Stimulated activated CD8-positive, alpha-beta memory T cell treated with anti-CD3 and anti-CD28 coated beads, Interleukin-15, amount 100 ng/mL, for 48 hours (primary cell): Measurements from ENCODE around the gene GTPBP8.
A peak's percentile ranks its signal among the peaks of the same experiment; 100 is the strongest.

Source experiments
- DNase-seq, 2 donors: peaks; one replicate each; pipeline ENCODE4 v3.0.0-alpha.2; 2020; ENCODE audit warnings: low read depth in 2 of 2

GTPBP8 gene

DNA sequence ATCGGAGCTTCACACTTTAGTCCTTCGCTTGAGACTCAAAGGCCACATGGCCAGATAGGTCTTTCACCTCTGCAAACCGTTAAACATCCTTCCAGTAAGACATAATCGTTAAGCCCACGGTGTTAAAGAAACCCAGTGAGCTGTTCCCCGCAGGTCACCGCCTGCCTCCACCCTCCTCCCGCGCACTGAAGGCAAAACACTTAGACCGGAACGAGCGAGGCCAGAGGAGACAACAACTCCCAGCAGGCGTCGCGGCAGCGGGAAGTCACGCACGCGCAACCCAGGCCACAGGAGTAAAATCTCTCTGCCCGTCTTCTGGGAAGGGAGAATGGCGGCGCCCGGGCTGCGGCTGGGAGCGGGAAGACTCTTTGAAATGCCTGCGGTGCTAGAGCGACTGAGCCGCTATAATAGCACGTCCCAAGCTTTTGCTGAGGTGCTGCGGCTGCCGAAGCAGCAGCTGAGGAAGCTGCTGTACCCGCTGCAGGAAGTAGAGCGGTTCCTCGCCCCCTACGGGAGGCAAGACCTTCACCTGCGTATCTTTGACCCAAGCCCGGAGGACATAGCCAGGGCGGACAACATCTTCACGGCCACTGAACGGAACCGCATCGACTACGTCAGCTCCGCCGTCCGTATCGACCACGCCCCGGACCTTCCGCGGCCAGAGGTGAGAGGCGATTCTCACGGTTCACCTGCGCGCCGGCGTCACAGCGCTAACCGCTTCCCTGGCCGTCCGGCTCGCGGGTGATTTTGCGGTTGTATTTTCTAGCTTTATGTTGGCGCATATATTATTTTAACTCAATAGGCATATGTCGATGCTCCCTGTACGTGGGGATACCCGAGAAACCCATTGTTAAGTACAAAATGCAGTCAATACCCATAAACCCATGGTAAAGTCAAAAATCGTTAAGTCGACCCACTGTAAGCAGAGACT, at the start of gene GTPBP8:
Gene GTPBP8 (plus strand): TSS at position 313 of the 931 bp plus-strand sequence. CDS start 16 bp downstream, at position 329.
- DNase-seq, result peak; percentile 74 to 81

DNA sequence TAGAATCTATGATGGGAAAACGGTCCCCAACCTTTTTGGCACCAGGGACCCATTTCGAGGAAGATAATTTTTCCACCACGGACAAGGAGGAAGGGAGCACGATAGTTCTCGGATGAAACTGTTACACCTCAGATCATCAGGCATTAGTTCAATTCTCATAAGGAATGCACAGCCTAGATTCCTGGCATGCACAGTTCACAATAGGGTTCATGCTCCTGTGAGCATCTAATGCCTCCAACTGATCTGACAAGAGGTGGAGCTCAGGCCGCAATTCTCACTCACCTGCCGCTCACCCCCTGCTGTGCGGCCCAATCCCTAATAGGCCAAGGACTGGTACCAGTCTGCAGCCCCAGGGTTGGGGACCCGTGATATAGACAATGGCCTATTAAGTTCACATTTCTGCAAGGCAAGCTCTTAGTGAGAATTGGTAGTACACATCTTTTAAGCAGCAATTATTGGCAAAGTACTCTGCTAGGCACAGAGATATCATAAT, 42.4 kb upstream of the GTPBP8 start:
- no peak for DNase-seq

DNA sequence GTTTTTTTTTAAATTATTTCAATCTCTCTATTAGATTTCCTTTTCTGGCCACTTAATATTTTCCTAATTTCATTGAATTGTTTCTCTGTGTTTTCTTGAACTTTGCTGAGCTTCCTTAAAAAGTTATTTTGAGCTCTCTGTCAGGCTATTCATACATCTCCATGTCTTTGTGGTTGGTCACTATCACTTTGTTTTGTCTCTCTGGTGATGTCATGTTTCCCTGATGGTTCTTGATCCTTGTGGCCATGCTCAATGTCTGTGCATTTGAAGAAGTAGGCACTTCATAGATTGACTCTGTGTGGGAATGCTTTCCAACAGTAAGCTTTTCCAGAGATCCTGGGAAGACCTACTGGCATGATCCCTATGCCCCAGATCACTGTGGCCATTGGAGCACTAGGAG, 34.4 kb upstream of the GTPBP8 start:
- DNase-seq, result no peak

DNA sequence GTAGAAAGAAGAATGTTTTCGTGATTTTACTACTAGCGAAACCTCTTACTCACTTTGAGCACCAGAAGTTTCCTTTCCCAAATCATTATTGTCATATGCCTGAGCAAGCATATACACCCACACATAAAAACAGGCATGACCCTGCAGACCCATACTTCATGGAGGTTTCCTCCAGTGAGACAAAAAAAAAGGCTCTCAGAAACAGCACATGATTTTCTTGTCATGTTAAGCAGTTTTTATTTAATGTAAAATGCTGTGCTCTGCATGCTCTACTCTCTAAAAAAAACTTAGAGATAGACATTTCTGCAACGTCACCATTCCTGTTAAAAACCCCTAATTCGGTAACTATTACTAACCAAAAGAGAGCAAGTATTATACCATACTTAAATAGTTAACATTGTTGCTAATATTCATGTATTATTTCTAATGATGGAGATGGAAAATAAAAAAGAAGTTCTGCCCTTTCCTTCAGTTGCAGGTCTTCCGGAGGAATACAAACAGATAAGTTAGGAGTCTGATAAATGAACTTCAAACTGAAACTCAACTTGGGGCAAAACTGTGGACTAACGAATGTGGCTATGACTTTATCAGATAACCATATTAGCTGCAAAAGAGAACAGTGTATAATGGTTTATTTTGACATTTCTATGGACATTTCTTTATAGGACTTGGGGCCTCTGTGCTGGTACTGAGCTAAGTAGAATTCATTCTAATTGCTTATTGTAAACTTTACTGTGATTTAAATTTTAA, 31.8 kb upstream of the GTPBP8 start:
- no peak for DNase-seq

DNA sequence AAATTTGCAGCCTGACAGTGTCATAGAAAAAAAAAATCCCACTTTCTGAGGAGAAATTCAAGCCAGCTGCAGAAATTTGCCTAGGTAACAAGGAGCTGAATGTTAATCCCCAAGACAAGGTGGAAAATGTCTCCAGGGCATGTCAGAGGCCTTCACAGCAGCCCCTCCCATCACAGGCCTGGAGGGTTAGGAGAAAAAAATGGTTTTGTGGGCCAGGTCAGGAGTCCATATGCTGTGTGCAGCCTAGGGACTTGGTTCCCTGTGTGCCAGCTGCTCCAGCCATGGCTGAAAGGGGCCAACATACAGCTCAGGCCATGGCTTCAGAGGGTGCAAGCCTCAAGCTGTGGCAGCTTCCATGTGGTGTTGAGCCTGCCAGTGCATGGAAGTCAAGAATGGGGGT, 27.1 kb upstream of the GTPBP8 start:
- no peak for DNase-seq

DNA sequence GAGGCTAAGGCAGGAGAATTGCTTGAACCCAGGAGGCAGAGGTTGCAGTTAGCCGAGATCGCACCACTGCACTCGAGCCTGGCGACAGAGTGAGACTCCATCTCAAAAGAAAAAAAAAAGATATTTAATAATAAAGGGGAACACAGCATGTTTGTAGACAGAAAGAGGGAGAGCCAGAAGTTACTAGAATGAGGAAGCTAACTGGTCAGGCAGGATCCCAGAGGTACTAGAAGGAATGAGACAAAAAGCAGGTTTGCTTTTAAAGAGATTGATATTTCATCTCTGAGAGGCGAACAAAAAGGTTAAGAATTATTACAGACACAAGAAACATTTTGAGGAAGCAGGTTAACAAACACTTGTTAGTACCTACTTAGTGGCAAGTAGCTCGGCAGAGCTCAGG, 25.1 kb upstream of the GTPBP8 start:
- no peak for DNase-seq

DNA sequence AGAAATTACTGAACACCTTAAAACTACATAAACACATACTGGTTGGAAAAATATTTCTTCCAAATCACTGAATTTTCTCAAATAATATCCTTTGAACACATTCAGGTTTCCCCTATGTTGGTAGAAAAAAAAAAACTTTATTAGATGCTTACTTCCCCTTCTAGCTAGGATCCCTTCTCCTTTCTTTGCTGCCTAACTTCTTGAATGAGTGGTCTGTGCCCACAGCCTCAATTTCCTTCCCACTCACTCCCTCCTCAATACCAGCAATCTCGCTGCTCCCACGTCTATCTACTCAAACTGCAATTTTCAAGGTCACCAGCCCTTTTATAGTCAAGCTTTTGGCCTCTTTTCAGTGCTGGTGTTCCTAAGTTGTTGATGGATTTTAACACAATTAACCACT, 24.2 kb upstream of the GTPBP8 start:
- DNase-seq, result no peak

DNA sequence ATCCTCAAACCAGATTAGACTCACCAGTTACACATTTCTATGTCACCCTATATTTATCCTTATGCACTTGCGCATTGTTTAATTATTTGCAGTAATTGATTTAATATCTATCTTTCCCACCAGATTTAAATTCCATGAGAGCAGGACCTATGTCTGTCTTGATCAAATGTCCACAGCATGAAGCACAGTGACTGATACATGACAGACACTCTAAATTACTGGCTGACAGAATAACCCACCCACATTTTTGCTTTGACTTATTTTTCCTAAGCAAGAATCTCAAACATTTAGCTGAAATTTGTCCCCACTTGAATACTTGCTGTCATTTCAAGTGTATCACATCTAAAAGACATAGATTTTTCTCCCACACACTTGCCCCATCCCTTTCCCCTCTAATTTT, 23.4 kb upstream of the GTPBP8 start:
- DNase-seq, result no peak

DNA sequence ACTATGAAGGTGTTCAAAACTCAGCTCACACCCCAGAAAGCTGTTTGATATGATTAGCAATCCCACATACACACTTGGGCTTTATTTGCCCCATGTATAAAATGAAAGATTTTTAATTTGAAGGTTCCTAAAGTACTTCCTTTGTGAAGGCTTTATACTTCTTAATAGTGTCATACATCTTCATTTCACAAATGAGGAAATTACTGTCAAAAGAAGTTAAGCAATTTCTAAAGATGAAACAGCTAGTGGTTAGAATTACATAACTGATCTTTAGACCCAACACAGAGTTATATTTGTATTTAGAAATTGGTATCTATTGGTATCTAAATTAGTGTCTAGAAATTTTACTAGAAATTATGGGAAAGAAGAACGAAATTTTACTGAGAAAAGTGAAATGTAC, 23.0 kb upstream of the GTPBP8 start:
- DNase-seq, result no peak

DNA sequence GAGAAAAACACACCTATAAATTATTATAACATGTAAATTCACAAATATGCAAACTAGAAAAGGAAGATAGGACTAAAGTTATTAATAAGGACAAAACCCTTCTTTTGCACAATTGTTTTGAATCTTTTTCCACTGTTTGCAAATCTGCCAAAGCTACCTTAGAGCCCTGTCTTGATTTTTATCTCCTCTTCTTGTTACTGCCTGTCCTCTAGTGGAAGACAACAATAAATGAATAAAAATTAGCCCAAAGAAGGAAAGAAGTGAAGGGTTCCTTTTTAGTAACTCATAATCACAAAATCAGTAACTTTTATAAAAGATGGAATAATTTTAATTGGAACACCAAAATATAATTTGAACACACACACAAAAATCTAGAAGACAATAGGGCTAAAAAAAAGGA, 18.6 kb upstream of the GTPBP8 start:
- no peak for DNase-seq

DNA sequence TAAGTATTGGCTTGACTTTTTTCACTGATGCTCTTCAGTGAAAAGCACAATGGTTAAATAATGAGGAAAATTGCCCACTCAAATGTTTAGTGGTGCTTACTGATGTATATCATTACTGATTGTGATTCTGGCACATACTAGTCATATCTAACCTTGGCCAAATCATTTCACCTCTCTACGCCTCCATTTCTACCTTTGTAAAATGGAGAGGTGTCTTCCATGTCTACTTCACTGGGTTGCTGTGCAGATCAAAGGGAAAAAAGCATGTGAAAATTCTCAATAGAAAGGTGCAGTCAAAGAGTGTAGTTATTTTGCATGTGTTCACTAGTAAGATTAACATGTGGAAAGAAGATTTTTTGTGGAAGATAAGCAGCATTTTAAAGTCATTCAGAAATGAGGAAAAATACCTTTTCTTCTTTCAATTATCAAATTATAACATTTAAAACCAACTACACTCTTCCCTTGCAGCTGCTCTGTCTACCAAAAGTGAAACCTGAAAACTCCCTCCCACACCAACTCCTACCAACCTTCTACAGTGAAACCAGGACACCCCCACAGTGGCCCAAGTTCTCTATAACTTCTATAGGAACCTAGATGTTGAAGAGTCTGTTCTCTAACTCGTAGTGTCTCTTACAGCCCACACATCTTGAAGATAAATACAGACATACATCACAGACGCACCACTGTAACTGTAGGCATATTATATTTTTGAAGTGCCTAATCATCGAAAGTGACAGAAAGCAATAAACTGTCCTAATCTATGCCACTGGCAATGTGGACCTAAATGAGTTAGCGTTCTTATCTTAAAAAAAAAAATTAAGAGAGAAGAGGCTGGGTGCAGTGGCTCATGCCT, 17.2 kb upstream of the GTPBP8 start:
- DNase-seq, result peak; percentile 38

DNA sequence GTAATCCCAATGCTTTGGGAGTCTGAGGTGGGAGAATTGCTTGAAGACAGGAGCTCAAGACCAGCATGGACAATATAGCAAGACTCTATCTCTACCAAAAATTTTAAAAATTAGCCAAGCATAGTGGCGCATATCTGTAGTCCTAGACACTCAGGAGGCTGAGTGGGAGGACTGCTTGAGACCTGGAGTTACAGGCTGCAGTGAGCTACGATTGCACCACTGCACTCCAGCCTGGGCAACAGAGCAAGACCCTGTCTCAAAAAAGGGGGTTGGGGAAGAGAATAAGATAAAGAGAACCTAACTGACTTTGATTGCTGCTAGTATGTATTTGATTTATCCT, 16.6 kb upstream of the GTPBP8 start:
- DNase-seq, result no peak

DNA sequence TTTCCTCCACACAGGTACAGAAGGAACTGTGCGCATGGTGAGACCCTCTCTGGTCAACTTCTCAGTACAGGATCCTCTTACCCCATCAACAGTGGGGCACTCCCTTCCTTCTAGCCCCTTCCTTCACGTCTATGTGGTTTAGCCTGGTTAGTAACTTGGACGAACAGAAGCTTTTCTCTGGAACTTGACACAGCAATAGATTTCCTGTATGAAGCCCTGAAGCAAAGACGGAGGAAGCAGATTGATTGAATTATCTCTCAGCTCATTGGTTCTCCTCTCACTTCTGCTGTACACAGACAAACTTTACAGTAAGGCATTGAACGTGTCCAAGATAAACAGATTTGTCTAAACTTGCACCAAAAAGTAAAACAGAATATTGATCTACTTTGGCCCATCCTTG, 15.9 kb upstream of the GTPBP8 start, which contains the start of gene CD200R1:
Gene CD200R1 (minus strand): TSS at position 210 of the 400 bp plus-strand sequence. CDS start 246 bp downstream, outside the sequence.
- no peak for DNase-seq

DNA sequence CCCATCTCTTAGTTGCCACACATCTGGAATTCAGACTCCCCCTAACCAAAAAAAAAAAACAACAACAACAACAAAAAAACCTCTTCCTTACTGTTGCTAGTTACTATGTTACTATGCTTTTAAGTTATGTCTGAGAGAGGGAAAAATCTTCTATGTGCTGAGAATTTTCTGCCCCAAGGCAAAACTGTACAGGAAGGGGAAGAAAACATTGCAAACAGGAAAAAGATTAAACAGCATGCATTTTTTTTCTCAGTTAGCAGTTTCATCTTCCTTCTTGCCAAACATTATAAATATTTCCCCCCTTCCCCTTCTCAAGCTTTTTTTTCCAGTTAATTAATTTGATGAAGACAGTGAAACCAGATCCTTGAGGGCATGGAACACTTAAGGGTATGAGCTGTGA, 14.8 kb upstream of the GTPBP8 start:
- DNase-seq, result no peak

DNA sequence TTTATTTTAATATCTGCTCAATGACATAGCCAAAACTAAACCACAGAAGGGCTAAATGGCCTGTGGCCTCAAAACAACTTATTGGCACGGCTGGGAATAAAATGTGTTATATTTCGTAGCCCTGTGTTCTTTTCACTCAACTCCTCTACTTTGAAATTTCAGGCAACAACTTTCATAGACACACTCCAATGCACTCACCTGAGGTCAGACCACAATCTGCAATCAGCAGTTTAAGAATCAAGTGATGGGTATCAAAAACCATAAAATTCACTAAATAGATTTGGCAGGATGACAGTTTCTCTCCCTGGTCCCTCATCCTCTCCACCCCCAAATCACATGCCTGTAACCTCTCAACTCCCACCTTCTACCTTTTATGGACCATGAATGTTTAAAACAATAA, 13.8 kb upstream of the GTPBP8 start:
- no peak for DNase-seq

DNA sequence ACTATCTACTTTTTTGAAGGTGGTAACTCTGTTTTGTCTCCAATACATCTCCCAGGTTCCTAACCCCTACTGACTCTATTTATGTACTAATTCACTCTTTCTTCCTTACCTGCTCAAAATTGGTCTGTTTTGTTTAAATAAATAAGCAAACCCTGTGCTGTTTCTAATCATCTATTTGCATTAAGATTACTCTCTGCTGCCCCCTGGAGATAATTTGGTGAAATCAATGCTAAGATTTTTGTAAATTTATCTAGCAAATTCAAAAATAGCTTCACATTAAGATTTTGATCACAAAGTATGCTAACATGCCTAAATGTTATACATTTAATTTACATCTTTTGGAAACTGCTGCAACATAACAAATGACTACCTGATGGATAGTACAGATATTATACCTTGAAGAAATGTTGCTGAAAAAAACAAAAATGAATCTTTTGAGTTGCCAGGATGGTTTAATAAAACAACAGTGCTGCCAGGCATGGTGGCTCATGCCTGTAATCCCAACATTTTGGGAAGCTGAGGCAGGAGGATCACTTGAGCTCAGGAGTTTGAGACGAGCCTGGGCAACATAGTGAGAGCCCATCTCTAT, 11.4 kb upstream of the GTPBP8 start:
- no peak for DNase-seq

DNA sequence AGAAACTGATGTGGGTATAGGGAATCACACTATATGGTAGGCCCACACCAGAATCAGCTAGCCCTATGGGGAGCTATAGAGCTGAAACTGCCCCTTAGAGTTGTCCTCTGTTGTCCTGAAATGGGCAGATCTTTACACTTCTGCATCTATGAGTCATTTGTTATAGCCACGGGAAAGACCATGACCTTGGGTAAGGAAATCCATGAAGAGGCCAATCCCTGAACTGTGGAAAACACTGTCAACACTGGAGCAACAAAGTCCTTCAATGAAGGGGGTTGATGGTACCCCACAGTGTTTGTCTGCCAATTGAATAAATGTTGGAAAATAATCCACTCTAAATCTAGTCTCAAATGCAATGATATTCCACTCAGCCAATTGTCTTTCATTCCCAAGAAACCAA, 10.7 kb upstream of the GTPBP8 start:
- no peak for DNase-seq

DNA sequence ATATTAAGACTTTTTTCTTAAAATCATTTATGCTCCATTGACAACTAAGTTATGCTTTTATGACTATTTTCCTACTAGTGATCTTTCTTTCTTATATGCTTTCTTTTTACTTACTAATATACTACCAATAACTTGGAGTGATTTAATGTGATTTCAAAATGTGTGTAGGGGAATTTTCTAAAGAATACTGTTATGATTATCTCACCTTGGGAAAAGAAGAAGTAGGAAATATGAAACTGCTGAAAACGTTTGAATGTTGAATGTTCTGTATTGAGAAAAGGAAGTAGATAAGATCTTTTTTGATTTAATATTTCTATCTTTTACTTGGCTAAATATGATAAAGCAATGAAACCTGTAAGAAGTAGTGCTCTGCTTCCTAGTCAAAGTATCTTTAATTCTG, 8.1 kb upstream of the GTPBP8 start:
- no peak for DNase-seq

DNA sequence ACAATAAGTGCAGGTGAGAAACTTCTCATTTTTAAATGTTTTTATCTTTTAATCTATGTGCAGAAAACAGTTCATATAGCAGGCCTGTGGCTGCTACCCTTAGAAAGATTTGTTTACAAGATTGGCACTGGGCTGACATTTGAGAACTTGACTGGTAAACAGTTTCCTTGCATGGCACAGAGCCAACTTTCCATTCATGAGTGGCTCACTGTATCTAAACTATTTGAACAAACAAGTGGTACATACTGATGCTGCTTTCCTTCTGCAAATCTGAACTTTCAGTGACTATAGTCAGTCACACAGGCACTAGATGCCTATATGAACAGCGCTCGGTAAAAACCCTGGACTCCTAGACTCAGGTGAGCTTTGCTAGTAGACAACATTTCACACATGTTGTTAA, 6.3 kb upstream of the GTPBP8 start:
- no peak for DNase-seq

DNA sequence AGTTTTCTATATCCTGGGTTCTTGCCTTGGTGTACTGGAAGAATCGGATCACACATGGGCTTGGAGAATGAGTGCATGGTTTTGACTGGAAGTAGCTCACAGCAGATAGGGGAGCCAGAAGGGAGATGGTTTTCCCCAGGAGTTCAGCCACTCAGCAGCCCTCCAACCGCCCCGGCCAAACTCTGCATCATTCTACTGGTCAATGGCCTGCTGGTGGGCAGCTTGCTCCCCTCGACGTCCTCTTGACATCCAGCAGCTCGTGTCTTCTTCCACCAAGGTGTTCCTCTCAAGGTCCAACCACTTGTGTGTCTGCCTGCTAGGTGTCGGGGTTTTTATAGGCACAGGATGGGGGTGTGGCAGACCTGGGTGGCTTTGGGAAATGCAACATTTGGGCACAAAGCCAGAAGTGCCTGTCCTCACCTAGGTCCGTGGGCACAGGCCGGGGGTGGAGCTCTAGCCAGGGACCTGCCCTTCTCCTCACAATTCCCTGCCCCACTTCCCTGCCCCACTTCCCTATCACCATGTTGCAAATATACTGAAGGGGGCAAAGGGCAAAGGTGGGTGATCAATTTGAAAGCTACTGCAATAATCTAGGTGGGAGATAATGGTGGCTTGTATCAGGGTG, 3.0 kb upstream of the GTPBP8 start:
- DNase-seq, result no peak

DNA sequence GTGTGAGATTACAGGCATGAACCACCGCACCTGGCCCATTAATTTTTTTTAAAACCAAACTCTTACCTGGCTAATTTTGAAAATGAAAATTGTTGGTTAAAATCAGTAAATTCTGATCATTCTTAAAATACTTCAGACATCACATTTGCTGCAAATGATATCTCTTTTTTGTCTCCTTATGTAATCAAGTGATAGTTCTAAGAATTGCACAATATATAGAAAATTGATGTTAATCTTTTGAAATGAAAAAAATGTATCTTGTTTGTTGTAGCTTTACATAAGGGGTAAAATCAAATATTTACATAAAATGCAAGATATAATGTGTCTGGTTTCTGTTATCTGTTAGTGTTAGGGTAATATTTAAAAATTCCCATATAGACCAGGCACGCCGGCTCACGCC, 5.0 kb downstream of the GTPBP8 start:
- DNase-seq, result no peak
